HEK293T (cell line): ENCODE results near the gene SH3TC1.

Experiments used
- BHLHE40 ChIP-seq: fragments of 450-650 bp; IDR thresholded peaks from 2 replicates; pipeline ENCODE4 v1.6.1; 2016; ENCODE audit warnings: mild to moderate bottlenecking, moderate library complexity, borderline replicate concordance
- ELF4 ChIP-seq: fragments of 450-650 bp; IDR thresholded peaks from 2 replicates; pipeline ENCODE4 v1.6.1; 2017; ENCODE audit warnings: antibody characterized with exemption
- FOXA1 ChIP-seq: fragments of 450-650 bp; IDR thresholded peaks from 2 replicates; pipeline ENCODE4 v1.6.1; 2016; ENCODE audit warnings: mild to moderate bottlenecking
- FOXK2 ChIP-seq: fragments of 450-650 bp; IDR thresholded peaks from 2 replicates; pipeline ENCODE4 v1.6.1; 2016; ENCODE audit warnings: mild to moderate bottlenecking
- SP1 ChIP-seq: fragments of 450-650 bp; IDR thresholded peaks from 2 replicates; pipeline ENCODE4 v1.6.1; 2017

- TF ChIP-seq ELF4 (no peak), SP1 (no peak), BHLHE40 (no peak), FOXA1 (no peak), FOXK2 (no peak)
Observed at GRCh38 chr4:8210616-8211015, 11.5 kb downstream of the SH3TC1 start.
